OCI-LY7 (cell line): Measurements from ENCODE around the gene KLF11. TPM values are rescaled to one million over a fixed set of nuclear protein-coding genes. Genes with fewer than 3 reads are reported as not detected.

Experiments
- BruUV-seq: library from RNA; stranded (reverse); fragments of 400-500 nt; replicated peaks from 2 replicates; lab custom pipeline; 2021; lab: Mats Ljungman, UMichigan
- CTCF ChIA-PET: fragments of 300-600 bp; sonication (Branson Sonifier 250); formaldehyde crosslinking; loops from one replicate; lab custom pipeline; 2022; ENCODE audit warnings: antibody characterized with exemption; ENCODE audit not compliant: unreplicated experiment; lab: Charles Lee
- POLR2A ChIA-PET: fragments of 300-600 bp; sonication (Branson Sonifier 250); formaldehyde crosslinking; loops from one replicate; lab custom pipeline; 2022; ENCODE audit warnings: antibody characterized with exemption; lab: Charles Lee
- DNase-seq: peaks from one replicate; pipeline ENCODE4 v3.0.0-alpha.2; 2015; ENCODE audit warnings: low spot score
- H2AFZ ChIP-seq: fragments of 200-600 bp; sonication (generic), shearing (Covaris generic); 2 replicates; pipeline ENCODE4 v1.6.1; 2014; ENCODE audit warnings: mild to moderate bottlenecking, antibody characterized with exemption, low read length, moderate library complexity
- H3K27ac ChIP-seq: fragments of 200-600 bp; sonication (generic); 2 replicates; pipeline ENCODE4 v1.5.1; 2014; ENCODE audit warnings: mixed run types, low read depth, mild to moderate bottlenecking, moderate library complexity, low read length, inconsistent platforms; ENCODE audit not compliant: poor library complexity, severe bottlenecking
- H3K36me3 ChIP-seq: fragments of 200-600 bp; sonication (generic); 2 replicates; pipeline ENCODE4 v1.6.1; 2014; ENCODE audit warnings: mild to moderate bottlenecking, antibody characterized with exemption, low read length, moderate library complexity, mixed read lengths; ENCODE audit not compliant: insufficient read depth
- H3K4me1 ChIP-seq: fragments of 200-600 bp; sonication (generic); 2 replicates; pipeline ENCODE4 v1.5.1; 2014; ENCODE audit warnings: mild to moderate bottlenecking, low read length; ENCODE audit not compliant: insufficient read depth, poor library complexity, severe bottlenecking
- H3K4me2 ChIP-seq: fragments of 200-600 bp; sonication (generic); 2 replicates; pipeline ENCODE4 v1.6.1; 2014; ENCODE audit warnings: mild to moderate bottlenecking, low read length
- H3K4me3 ChIP-seq: fragments of 200-600 bp; sonication (generic); 2 replicates; pipeline ENCODE4 v1.5.1; 2014; ENCODE audit warnings: mild to moderate bottlenecking, low read depth, low read length; ENCODE audit not compliant: poor library complexity, severe bottlenecking
- H3K79me2 ChIP-seq: fragments of 200-600 bp; sonication (generic); 2 replicates; pipeline ENCODE4 v1.6.1; 2016; ENCODE audit warnings: low read depth, mild to moderate bottlenecking, low read length, moderate library complexity, mixed read lengths; ENCODE audit not compliant: insufficient read depth
- H3K9me2 ChIP-seq: fragments of 200-600 bp; sonication (generic); 2 replicates; pipeline ENCODE4 v1.6.1; 2016; ENCODE audit warnings: mild to moderate bottlenecking, low read length, mixed read lengths; ENCODE audit not compliant: insufficient read depth
- H3K9me3 ChIP-seq: fragments of 200-600 bp; sonication (generic); 2 replicates; pipeline ENCODE4 v1.6.1; 2014; ENCODE audit warnings: mild to moderate bottlenecking, mixed run types, low read length, mixed read lengths
- H4K20me1 ChIP-seq: fragments of 200-600 bp; sonication (generic); 2 replicates; pipeline ENCODE4 v1.6.1; 2014; ENCODE audit warnings: mild to moderate bottlenecking, antibody characterized with exemption, low read length, moderate library complexity, mixed read lengths; ENCODE audit not compliant: insufficient read depth
- CTCF ChIP-seq: fragments of 200-600 bp; sonication (generic); conservative IDR thresholded peaks from 2 replicates; pipeline ENCODE4 v1.5.1; 2014; ENCODE audit warnings: mild to moderate bottlenecking, antibody characterized with exemption, low read length, moderate library complexity, mixed read lengths
- EZH2phosphoT487 ChIP-seq: fragments of 200-600 bp; sonication (generic); IDR thresholded peaks from 2 replicates; pipeline ENCODE4 v1.6.1; 2018; ENCODE audit warnings: low read depth, borderline replicate concordance, mild to moderate bottlenecking, mixed run types, antibody characterized with exemption, low read length, moderate library complexity, mixed read lengths
- intact Hi-C: fragments of 100-400 bp; cut with micrococcal nuclease; formaldehyde crosslinking; loops from one replicate; pipeline ENCODE4 v1.10.0; 2022; ENCODE audit not compliant: unreplicated experiment
- total RNA-seq, 2 experiments: library from RNA; depleted of rRNA in 1 of 2; stranded (reverse); fragments of >200 nt in 1 of 2; shearing (Covaris generic) in 1 of 2; gene quantifications; 2 replicates each; pipeline ENCODE4 v1.2.3, GENCODE V29; 2014 to 2022

KLF11 gene
- total RNA-seq, 2 experiments from 2014 or later = 6.5 to 14.9 TPM

- ChIA-PET POLR2A (interaction anchor here (0.5 kb wide), 1 partner anchor 27 kb away, joined by 3 read pairs; no protein-coding TSS in a partner anchor), CTCF (no interaction called here)
- intact Hi-C loops = no loop called here
- TF ChIP-seq EZH2phosphoT487 (no peak), CTCF (no peak)
- Histone ChIP-seq H3K4me3 (no peak overlapping the region), H3K79me2 (no peaks in the 10 kb centered on the region), H3K9me2 (no peaks in the 10 kb centered on the region), H2AFZ (no peak overlapping the region), H3K36me3 (no peaks in the 10 kb centered on the region), H3K9me3 (no peaks in the 10 kb centered on the region), H3K27ac (no peak overlapping the region), H3K4me1 (no peaks in the 10 kb centered on the region), H3K4me2 (no peak overlapping the region), H4K20me1 (no peaks in the 10 kb centered on the region)
- no peak for DNase-seq
- no TSS peak for BruUV-seq
Measured at GRCh38 chr2:9998916-9999654, 44.3 kb upstream of the KLF11 start.

- no peak for DNase-seq
- intact Hi-C loops = no loop called here
- Histone ChIP-seq H3K4me2 (no peak overlapping the region), H3K9me2 (no peaks in the 10 kb centered on the region), H4K20me1 (no peaks in the 10 kb centered on the region), H2AFZ (no peak overlapping the region), H3K27ac (no peak overlapping the region), H3K4me1 (no peaks in the 10 kb centered on the region), H3K36me3 (no peaks in the 10 kb centered on the region), H3K79me2 (no peaks in the 10 kb centered on the region), H3K9me3 (no peaks in the 10 kb centered on the region), H3K4me3 (no peak overlapping the region)
- TF ChIP-seq EZH2phosphoT487 (no peak), CTCF (no peak)
- ChIA-PET POLR2A (interaction anchor here (0.5 kb wide), 1 partner anchor 28 kb away, joined by 3 read pairs; no protein-coding TSS in a partner anchor), CTCF (no interaction called here)
- BruUV-seq = no TSS peak
Measured at GRCh38 chr2:9999693-10000092, 43.7 kb upstream of the KLF11 start.

GRCh38 chr2:10000541-10000940 is 42.8 kb upstream of the KLF11 start:
- CTCF ChIA-PET = no interaction called here

More at GRCh38 chr2:10000541-10000940, 42.8 kb upstream of the KLF11 start:
- POLR2A ChIA-PET = no interaction called here
- TF ChIP-seq EZH2phosphoT487 (no peak), CTCF (no peak)
- no peak overlapping the region for H3K27ac ChIP-seq
- H3K36me3 ChIP-seq = no peaks in the 10 kb centered on the region
- BruUV-seq = no TSS peak
- no peak overlapping the region for H3K4me2 ChIP-seq
- no peaks in the 10 kb centered on the region for H3K9me3 ChIP-seq
- no peaks in the 10 kb centered on the region for H3K79me2 ChIP-seq
- H3K9me2 ChIP-seq = no peaks in the 10 kb centered on the region
- no peak for DNase-seq
- no peaks in the 10 kb centered on the region for H3K4me1 ChIP-seq
- no peak overlapping the region for H2AFZ ChIP-seq
- intact Hi-C loops = no loop called here
- no peaks in the 10 kb centered on the region for H4K20me1 ChIP-seq
- no peak overlapping the region for H3K4me3 ChIP-seq
